Activated T-cell treated with anti-CD3 and anti-CD28 coated beads, Interleukin-2, amount 50 U/mL, for 24 hours (primary cell): ENCODE data around the gene MSI2.

Source experiments
- DNase-seq: peaks from one replicate; pipeline ENCODE4 v3.0.0-alpha.2; 2020
- H3K27ac Mint-ChIP-seq: 2 replicates; pipeline ENCODE4 v1.8.0; 2020; ENCODE audit warnings: mild to moderate bottlenecking, mixed read lengths
- H3K27me3 Mint-ChIP-seq: 2 replicates; pipeline ENCODE4 v1.8.0; 2020; ENCODE audit warnings: mixed read lengths
- H3K36me3 Mint-ChIP-seq: 2 replicates; pipeline ENCODE4 v1.8.0; 2020; ENCODE audit warnings: low read depth, mixed read lengths
- H3K4me1 Mint-ChIP-seq: 2 replicates; pipeline ENCODE4 v1.8.0; 2020; ENCODE audit warnings: low read depth, mixed read lengths
- H3K4me3 Mint-ChIP-seq: 2 replicates; pipeline ENCODE4 v1.8.0; 2020; ENCODE audit warnings: mild to moderate bottlenecking, moderate library complexity, mixed read lengths
- H3K9me3 Mint-ChIP-seq: 2 replicates; pipeline ENCODE4 v1.8.0; 2020; ENCODE audit warnings: mixed read lengths

The MSI2 gene

DNA sequence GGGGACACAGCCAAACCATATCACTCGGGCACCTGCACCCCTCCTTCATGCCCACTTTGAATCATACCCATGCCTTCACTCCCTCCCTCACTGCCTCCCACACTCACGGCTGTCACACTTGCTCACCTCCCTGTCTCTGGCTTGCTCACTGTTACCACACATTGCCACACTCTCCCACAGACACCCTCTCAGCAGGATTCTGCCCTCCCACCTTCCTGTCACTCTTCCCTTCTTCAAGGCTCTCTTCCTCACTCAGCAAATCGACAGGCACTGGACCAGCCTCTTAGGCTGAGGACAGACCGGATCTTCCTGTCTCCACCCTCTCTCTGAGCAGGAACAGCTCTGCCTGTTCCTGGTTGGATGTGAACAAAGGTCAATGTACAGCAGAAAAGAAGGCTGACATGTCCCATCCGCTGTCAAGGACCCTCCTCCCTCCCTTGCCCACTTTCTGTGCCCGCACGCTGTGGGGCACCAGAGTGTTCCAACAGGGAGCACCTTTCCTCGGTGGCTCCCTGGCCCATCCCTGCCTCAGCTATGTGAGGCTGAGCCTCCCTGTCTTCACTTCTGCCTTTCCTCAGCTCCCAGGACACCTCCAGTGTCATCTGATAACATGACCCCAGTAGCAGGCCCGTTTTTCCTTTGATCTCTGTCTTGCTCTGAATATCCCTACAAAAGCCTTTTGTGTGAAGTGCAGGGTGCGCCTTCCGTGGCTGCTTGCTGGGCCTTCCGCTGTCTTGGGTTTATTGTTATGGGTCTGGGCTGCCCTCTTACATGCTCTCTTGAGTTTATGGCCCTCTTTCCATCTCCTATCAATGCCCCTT is 441.8 kb downstream of the MSI2 start:
- Mint-ChIP-seq H3K4me1 (peaks cover 5% of the 10 kb centered on the region), H3K4me3 (no peak overlapping the region), H3K36me3 (peaks cover 2% of the 10 kb centered on the region), H3K27ac (no peak overlapping the region), H3K27me3 (no peaks in the 10 kb centered on the region), H3K9me3 (no peaks in the 10 kb centered on the region)
- DNase-seq = peak; percentile 48

DNA sequence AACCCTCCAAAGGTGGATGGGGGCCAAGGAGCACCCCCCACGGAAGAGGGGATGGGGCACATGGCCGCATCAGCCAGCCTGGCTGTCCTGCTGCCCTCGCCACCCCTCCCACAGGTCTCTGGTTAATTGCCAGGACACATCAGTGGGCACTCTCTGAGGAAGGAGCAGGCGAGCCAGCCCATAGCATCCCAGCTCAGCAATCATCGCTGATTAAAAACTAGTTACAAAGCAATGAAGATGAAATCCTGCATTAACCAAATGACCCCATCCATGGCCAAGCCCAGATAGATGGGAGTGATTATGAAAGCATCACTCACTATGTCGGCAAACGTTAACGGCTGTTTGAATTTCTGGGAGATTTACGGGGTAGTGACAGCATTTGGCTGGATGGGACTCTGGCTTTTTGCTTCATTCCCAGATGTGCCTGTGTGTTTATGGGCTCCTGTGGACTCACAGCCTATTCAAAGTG is 443.5 kb downstream of the MSI2 start:
- no peak for DNase-seq
- no peaks in the 10 kb centered on the region for H3K27me3 Mint-ChIP-seq
- no peak overlapping the region for H3K27ac Mint-ChIP-seq
- no peaks in the 10 kb centered on the region for H3K4me1 Mint-ChIP-seq
- H3K36me3 Mint-ChIP-seq = no peaks in the 10 kb centered on the region
- H3K4me3 Mint-ChIP-seq = no peak overlapping the region
- no peaks in the 10 kb centered on the region for H3K9me3 Mint-ChIP-seq

DNA sequence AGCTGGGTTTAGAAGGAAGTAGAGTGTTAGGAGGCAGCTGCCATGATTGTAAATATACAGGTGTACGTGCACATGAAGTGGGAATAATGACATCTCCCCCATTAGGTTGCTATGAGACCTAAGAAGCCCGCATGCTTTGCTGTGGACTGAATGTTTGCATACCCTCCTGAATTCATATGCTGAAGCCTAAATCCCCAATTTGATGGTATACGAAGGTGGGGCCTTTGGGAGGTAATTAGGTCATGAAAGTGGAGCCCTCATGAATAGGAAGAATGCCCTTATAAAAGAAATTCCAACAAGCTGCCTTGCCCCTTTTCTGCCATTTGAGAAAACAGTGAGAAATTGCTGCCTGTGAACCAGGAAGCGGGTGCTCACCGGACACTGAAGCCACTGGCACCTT is 444.8 kb downstream of the MSI2 start:
- H3K27me3 Mint-ChIP-seq = no peaks in the 10 kb centered on the region
- no peak for DNase-seq
- peaks cover 5% of the 10 kb centered on the region for H3K4me1 Mint-ChIP-seq
- no peak overlapping the region for H3K27ac Mint-ChIP-seq
- H3K36me3 Mint-ChIP-seq = no peaks in the 10 kb centered on the region
- H3K4me3 Mint-ChIP-seq = no peak overlapping the region
- H3K9me3 Mint-ChIP-seq = no peaks in the 10 kb centered on the region

DNA sequence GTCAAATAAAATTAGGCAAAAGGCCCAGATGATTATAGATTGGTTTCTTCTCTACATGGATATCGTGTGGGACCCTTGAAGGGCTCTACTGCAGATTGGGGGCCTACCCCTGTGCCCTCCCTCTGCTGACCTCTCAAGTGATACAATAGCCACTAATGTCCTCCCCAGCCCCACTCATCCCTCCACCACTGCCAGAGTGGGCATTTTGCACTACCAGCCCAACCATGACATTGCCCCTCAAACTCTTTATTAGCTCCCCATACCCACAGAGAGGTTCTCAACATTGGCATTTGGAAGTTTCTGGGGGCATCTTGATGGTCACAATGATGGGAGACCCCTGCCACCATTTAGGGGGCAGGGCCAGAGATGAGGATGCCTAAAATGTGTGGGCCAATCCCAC is 446.9 kb downstream of the MSI2 start:
- no peaks in the 10 kb centered on the region for H3K9me3 Mint-ChIP-seq
- H3K36me3 Mint-ChIP-seq = no peaks in the 10 kb centered on the region

DNA sequence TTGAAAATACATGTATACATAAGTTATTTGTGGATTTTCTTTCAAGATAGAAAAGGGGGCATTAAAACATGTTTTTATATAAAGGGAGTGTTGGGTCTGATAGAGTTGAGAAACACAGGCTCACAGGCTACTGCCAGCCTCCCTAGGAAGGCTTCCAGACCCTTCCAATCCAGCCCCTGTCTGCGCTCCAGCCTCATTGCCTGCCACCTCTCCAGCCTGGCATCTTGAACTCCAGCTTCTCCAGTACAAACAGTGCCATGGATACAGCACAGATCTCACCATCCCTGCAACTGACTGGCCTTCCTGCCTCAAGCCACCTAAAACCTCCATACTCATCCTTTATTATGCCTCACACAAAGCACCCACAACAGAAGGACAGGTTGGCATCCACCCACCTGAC is 448.1 kb downstream of the MSI2 start:
- DNase-seq = no peak
- Mint-ChIP-seq H3K36me3 (no peaks in the 10 kb centered on the region), H3K9me3 (no peaks in the 10 kb centered on the region), H3K4me3 (no peak overlapping the region), H3K27ac (no peak overlapping the region), H3K27me3 (no peaks in the 10 kb centered on the region), H3K4me1 (peaks cover 12% of the 10 kb centered on the region)

More for the DNA sequence above, 446.9 kb downstream of the MSI2 start:
- Mint-ChIP-seq H3K4me1 (peaks cover 12% of the 10 kb centered on the region), H3K27me3 (no peaks in the 10 kb centered on the region), H3K27ac (no peak overlapping the region), H3K4me3 (no peak overlapping the region)
- DNase-seq = no peak

DNA sequence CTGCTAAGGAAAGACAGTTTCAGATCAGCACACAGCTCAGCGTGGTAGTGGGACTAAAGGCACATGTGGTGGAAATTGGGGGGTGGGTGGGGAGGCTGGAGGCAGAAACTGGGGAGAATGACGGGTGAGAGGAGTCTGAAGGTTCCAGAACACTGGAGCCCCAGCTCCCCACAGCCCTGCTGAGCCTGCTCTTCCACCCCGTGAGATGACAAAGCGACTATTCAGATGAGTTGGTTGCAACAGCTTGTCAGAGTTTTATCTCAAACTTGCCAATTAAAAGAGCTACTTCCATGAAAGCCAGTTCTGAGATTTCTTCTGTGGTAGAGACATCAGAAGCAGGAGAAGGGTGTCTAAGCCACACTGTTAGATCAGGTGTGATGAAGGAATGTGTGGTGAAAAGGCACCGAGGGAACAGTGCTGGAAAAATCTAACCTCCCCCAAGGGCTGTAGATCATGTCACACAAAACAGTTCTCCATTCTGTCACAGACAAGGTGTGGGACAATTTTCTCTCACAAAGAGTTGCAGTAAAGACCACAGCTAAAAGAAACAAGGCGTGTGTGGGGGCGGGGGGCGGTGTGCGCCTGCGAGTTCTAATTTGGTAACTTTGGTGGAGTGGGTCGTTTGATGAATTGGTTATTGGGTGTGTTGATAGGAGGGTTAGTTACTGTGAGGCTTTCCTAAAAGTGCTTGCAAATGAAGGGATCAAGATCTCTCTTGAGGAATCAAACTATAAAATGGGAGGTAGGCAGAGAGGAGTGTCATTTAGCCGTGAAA is 449.8 kb downstream of the MSI2 start:
- Mint-ChIP-seq H3K4me3 (no peak overlapping the region), H3K27me3 (no peaks in the 10 kb centered on the region), H3K4me1 (peaks cover 12% of the 10 kb centered on the region), H3K27ac (peak overlapping the region; percentile 59), H3K9me3 (no peaks in the 10 kb centered on the region), H3K36me3 (no peaks in the 10 kb centered on the region)
- no peak for DNase-seq

DNA sequence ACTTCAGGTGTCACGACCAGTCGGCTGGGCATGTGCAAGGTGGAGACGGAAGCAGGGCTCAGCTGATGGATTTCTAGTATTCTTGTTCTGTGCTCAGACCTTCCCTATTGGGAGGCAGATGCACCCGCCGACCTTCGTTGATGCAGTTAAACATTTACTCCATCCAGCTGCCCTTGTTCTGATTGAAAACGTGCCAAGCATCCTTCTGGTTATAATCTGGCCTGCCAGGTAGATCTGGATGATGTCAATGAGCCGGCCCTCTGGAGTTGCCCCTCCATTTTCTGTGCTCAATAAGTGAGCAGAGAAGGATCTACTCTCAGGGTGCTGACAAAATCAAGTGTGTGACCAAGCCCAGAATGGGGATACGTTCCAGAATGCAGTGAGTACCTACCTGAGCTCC is 450.4 kb downstream of the MSI2 start:
- Mint-ChIP-seq H3K9me3 (no peaks in the 10 kb centered on the region), H3K27ac (no peak overlapping the region), H3K4me3 (no peak overlapping the region), H3K4me1 (peaks cover 12% of the 10 kb centered on the region), H3K36me3 (no peaks in the 10 kb centered on the region), H3K27me3 (no peaks in the 10 kb centered on the region)
- DNase-seq = no peak

DNA sequence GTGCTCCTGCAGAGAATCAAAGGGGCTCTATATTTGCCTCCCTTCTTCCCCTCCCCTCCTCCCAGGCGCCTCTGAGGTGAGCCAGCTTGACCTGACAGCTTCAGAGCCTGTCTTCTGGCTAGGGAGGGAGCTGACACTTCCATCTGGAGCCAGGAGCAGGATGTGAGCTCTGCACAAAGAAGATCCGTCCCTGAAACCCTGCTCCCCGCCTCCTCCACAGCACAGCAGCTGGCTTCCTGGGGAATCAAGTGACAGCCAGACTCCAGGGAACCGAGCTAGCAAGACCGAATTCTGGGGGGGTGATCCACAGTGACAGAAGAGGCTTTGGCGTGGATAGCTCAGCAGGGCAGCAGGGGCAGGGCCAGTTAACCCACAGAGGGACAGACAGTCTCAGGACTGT is 451.6 kb downstream of the MSI2 start:
- Mint-ChIP-seq H3K4me1 (peaks cover 12% of the 10 kb centered on the region), H3K27me3 (no peaks in the 10 kb centered on the region)

DNA sequence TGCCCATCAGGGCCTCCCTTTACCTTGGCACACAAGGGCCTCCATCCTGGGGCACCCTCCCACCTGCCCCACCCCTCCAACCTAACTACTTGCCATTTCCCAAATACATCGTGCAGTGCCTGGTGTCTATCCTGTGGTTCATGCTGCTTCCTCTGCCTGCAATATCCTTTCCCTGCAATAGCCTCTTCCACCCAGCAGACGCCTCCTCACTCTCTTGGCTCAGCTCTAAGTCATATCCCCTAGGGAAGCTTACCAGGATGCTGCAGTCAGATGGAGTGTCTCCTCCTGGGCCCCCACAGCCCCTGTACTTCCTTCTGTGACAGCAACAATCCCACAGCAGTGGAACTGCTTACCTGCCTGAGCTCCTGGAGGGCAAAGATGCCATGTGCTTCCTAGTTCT is 452.1 kb downstream of the MSI2 start:
- H3K4me3 Mint-ChIP-seq = no peak overlapping the region
- peaks cover 12% of the 10 kb centered on the region for H3K4me1 Mint-ChIP-seq
- DNase-seq = no peak
- peaks cover 4% of the 10 kb centered on the region for H3K27me3 Mint-ChIP-seq
- no peak overlapping the region for H3K27ac Mint-ChIP-seq
- no peaks in the 10 kb centered on the region for H3K9me3 Mint-ChIP-seq
- H3K36me3 Mint-ChIP-seq = no peaks in the 10 kb centered on the region

More for the DNA sequence above, 451.6 kb downstream of the MSI2 start:
- no peaks in the 10 kb centered on the region for H3K36me3 Mint-ChIP-seq
- no peak overlapping the region for H3K27ac Mint-ChIP-seq
- H3K4me3 Mint-ChIP-seq = no peak overlapping the region
- no peak for DNase-seq
- H3K9me3 Mint-ChIP-seq = no peaks in the 10 kb centered on the region

DNA sequence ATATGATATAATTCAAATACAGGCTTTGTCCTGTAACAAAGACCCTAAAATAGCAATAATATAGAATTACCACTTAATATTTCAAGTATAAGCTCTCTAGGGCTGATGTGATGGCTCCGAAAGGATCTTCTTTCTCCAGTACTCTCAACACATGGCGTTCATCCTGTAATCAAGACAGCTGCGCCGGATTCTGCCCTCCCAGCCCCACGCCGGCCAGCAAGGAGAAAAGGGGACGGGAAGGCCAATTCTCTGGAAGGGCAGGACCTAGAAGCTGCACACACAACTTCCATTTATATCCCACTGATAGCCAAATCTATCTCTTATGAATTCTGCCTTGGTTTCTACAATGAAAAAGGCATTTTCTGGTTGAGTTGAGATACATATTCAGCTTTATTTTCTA is 456.8 kb downstream of the MSI2 start:
- Mint-ChIP-seq H3K4me3 (no peak overlapping the region), H3K36me3 (no peaks in the 10 kb centered on the region), H3K4me1 (no peaks in the 10 kb centered on the region), H3K9me3 (no peaks in the 10 kb centered on the region), H3K27ac (no peak overlapping the region), H3K27me3 (peaks cover 22% of the 10 kb centered on the region)
- DNase-seq = no peak

DNA sequence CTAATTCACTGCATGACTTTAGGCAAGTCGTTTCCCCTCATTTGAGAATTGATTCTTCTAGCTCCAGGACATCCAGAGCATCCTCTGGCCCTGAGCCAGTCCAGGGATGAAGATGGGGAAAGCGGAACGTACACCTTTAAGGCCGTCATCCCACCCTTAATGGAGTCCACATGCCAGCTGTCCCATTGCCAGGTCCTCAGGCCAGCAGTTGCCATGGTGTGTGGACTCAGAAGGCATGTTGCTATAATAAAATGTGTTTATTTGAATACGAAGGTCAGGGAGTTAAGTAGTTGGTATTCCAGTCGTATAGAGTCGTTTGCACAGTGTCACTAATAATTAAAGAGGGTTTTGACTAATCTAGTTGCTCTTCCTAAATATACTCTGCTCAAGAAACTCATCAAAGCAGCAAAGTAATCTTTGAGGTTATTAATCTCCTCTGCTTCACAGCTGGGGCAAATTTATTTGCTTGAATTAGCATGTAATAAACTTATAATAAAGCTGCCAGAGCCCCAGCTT is 458.4 kb downstream of the MSI2 start:
- Mint-ChIP-seq H3K27ac (no peak overlapping the region), H3K4me3 (no peak overlapping the region), H3K36me3 (no peaks in the 10 kb centered on the region), H3K4me1 (no peaks in the 10 kb centered on the region), H3K9me3 (no peaks in the 10 kb centered on the region), H3K27me3 (peaks cover 22% of the 10 kb centered on the region)
- no peak for DNase-seq

DNA sequence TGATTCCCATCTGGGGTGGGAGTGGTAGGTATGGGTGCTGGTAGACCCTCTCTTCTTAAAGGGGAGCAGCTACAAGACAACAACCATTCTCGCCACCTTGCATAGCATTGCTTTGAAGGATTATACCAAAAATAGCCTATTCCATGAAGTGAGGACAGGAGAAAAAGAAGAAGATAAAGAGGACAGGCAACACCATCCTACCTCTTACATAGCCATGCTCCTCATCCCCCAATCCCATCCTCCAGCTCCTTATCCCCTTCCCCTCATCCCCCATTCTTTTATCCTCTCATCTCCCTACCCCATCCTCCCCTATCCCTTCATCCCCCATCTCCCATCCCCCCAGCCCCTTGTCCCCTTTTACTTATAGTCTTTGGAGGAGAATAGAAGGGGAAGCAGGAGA is 459.7 kb downstream of the MSI2 start:
- peaks cover 22% of the 10 kb centered on the region for H3K27me3 Mint-ChIP-seq
- H3K9me3 Mint-ChIP-seq = no peaks in the 10 kb centered on the region
- H3K4me1 Mint-ChIP-seq = no peaks in the 10 kb centered on the region
- no peak for DNase-seq
- no peaks in the 10 kb centered on the region for H3K36me3 Mint-ChIP-seq
- H3K27ac Mint-ChIP-seq = no peak overlapping the region
- no peak overlapping the region for H3K4me3 Mint-ChIP-seq

DNA sequence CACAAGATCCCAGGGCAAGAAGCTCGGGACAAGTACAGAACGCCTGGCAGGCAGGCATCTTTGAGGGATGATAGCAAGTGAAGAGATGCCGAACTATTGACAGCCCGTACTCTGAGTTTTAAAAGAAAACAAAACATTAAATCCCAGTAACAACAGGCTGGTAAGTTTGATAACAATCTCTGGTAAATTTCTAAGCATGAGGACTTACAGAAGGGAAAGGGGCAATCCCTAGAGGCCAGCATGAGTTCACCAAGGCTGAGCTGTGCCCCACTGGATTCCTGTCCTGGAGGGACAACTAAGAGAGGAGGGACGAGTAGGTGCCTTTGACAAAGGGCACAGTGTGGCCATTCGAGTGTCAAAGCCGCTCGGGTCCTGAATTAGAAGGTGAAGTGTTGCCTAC is 462.6 kb downstream of the MSI2 start:
- Mint-ChIP-seq H3K27me3 (peaks cover 14% of the 10 kb centered on the region), H3K9me3 (no peaks in the 10 kb centered on the region), H3K27ac (no peak overlapping the region), H3K36me3 (no peaks in the 10 kb centered on the region), H3K4me1 (no peaks in the 10 kb centered on the region), H3K4me3 (no peak overlapping the region)
- DNase-seq = no peak

DNA sequence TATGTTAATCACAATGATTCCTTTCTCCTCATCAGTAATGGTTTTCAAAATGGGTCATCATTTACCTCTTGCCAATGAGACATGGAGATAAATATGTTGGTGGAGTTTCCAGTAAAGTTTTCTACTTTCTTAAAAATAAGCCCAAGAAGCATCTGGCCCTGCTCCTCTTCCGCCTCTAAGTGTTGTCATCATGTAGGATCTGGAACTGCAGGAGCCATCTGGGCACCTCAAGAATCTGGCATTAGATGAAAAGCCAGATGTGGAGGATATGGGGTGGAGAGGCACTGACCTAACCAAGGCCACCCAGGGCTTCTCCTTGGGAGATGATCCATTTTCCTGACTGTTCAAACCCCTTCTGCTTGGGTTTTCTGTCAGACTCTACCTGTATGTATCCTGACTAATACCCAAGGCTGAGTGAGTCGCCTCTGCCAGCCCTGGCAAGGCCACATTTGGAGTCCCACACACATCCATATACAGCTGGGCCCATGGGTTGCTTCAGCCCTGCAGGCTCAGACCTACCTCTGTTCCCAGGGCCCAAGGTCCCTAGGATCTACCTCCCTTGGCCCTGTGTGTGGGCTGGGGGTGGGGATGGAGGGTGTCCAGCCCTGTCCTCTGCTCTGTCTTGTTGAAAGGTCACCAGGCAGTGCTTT is 464.2 kb downstream of the MSI2 start:
- Mint-ChIP-seq H3K27ac (no peak overlapping the region), H3K27me3 (peaks cover 4% of the 10 kb centered on the region), H3K9me3 (no peaks in the 10 kb centered on the region), H3K4me3 (no peak overlapping the region), H3K36me3 (no peaks in the 10 kb centered on the region), H3K4me1 (no peaks in the 10 kb centered on the region)
- DNase-seq = no peak
